Activated CD4-positive, alpha-beta T cell treated with anti-CD3 and anti-CD28 coated beads, Interleukin-2, amount 50 U/mL, for 24 hours (primary cell): ENCODE data around the gene OR52R1.
"Not testable (repeated sequence)": the region's sequence is repeated elsewhere in the genome, so short reads cannot be mapped to it uniquely, and the experiment has no call there.

Experiments
- DNase-seq, 2 donors: peaks; one replicate each; pipeline ENCODE4 v3.0.0-alpha.2; 2020; ENCODE audit warnings: low read depth in 1 of 2, low spot score in 1 of 2

The OR52R1 gene

DNA sequence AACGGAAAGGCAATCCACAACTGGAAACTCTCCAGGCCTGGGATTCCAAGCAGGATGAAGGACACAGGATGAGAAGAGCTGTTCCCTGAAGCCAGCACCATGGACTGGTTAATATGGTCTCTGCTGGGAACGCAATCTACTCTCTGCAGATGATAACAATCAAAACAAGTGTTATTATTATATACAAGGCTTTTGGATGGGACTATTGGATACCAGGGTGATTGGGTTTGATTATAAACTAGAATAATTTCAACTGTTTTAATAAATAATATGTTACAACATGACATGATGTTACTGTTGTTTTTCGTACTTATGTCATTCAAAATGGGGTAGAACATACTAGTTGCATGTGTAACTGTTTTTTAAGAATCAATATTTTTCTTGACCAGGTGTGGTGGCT, at the start of gene OR52R1:
Gene OR52R1, minus strand, starts transcription at position 101 of the 400 bp plus-strand sequence. Its CDS starts 0 bp downstream, at position 101.
- no peak for DNase-seq

GRCh38 chr11:4851033-4851432, 46.9 kb upstream of the OR52R1 start:
- no peak for DNase-seq

DNA sequence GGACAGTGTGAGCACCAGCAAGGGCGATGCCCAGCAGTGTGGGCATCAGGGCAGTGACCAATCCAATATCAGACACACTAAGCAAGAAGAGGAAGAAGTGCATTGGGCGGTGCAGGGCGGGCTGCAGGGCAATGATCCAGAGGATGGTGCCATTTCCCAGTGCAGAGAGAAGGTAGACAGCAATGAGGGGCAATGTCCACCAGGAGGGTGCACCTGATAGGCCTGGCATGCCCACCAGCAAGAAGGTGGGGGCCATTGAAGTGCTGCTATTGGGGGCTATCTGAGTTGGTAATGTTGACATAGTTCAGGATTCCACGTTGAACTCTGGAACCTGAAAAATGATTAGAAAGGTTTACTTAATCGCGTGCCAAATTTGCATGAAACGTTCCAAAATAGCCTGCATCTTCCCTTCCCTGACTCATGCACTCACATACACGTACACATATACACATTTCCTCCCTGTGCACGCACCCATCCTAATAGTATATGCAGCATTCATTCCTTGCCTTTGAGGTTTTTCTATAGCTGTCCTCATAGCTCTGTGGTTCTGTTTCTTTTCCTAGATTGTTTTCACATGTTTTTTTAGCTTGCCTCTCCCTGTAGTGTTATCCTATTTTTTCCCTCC, 44.8 kb upstream of the OR52R1 start, which contains the start of gene OR51S1:
Gene OR51S1, minus strand, starts transcription at position 301 of the 625 bp plus-strand sequence. Its CDS starts 0 bp downstream, at position 301.
- DNase-seq, result no peak

DNA sequence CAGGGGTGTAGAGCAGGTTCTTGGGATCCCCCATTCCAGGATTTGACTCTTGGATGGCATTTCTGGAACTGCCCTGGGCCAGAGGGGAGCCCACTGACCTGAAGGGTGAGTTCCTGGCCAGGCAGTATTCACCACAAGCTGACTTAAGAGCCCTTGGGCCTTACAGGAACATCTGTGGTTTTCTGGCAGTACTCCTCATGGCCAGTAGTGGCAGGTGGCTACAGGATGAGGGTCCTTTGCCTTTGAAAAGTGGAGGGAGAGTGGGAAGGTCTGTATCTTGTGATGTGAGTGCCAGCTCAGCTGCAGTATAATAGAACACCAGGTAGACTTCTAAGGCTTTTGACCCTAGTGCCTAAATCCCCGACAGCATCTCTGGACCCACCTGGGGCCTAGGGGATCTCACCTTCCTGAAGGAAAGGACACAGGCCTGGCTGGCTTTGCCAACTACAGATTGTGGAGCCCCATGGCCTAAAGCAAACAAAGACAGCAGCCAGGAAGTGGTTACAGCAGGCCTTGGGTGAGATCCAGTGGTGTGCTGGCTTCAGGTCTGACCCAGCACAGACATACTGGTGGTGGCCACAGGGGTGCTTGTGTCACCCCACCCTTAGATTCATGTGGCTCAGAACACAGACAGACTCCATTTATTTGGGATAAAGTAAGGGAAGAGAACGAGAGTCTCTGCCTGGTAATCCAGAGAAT, 35.8 kb upstream of the OR52R1 start:
- no peak for DNase-seq

- no peak for DNase-seq
Observed at GRCh38 chr11:4830909-4831308, 26.7 kb upstream of the OR52R1 start.

GRCh38 chr11:4830346-4830745, 26.2 kb upstream of the OR52R1 start:
- no peak for DNase-seq

DNA sequence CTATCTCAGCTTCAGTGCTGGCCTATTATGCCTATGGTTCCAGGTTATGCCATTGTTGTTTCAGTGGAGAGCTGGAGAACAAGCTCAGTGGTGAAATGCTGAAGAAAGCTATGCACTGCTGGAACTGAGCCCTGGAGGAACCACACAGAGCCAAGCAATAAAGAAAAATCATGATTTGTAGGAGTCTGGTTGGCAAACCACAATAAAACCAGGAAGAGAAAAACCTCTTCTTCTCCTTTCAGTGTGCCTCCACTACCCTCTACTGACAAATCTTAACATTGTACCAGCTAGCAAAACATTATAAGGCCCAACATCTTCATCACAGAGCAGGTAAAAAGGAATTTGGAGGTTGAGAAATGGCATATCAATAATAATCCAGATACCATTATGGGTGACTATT, 22.2 kb upstream of the OR52R1 start:
- DNase-seq, result no peak

- no peak for DNase-seq
Observed at GRCh38 chr11:4825132-4825531, 21.0 kb upstream of the OR52R1 start.

GRCh38 chr11:4821021-4821420, 16.8 kb upstream of the OR52R1 start, which contains the start of gene OR51F2:
Gene OR51F2 (plus strand): TSS chr11:4821321. CDS start chr11:4821422, 101 bp downstream.
- DNase-seq, result no peak

DNA sequence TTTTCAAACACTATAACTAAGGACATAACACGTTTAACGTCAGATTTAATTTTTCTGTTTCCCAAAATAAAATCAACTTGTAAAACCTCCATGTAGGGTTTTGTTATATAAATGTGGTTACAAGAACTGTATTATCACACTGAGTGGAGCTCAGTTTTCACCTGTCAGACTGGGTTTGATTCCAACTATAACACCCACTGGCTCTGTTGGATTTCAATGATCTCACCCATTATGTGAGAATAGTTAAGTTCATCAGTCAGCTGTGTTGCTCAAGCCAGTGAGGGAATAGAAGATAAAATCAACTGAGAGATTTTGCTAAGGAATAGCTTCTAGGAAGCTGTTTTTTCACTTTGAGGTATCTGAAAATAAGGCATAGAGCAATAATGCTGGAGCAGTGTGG, 5.1 kb upstream of the OR52R1 start:
- DNase-seq, result no peak

DNA sequence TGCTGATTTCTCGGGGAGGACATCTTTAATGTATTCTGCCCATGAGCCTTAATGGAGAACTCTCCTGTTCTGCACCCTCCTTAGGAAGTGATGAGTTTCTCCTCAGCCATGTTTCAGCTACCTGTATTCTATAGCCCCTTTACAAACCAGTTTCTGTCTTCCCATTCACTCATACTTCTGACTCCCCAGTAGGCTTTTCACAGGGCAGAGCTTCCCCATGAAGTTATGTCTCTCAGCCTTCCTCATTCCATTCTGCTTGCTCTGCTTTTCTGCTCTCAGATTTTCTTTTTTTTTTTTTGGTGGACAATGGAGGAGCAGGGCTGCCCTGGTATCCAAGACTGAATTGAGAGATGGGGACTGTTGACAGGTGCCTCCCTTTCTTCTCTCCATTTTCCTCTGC, 4.3 kb upstream of the OR52R1 start:
- no peak for DNase-seq

DNA sequence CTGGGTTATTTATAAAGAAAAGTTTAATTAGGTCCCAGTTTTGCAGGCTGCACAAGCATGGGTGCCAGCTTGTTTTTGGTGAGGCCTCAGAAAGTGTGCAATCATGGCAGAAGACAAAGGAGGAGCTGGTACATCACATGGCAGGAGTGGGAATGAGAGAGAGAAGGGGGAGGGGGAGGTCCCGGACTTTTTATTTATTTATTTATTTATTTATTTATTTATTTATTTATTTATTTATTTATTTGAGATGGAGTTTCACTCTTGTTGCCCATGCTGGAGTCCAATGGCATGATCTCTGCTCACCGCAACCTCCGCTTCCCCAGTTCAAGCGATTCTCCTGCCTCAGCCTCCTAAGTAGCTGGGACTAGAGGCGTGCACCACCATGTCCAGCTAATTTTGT, 2.9 kb downstream of the OR52R1 start:
- DNase-seq, result not testable (repeated sequence)

DNA sequence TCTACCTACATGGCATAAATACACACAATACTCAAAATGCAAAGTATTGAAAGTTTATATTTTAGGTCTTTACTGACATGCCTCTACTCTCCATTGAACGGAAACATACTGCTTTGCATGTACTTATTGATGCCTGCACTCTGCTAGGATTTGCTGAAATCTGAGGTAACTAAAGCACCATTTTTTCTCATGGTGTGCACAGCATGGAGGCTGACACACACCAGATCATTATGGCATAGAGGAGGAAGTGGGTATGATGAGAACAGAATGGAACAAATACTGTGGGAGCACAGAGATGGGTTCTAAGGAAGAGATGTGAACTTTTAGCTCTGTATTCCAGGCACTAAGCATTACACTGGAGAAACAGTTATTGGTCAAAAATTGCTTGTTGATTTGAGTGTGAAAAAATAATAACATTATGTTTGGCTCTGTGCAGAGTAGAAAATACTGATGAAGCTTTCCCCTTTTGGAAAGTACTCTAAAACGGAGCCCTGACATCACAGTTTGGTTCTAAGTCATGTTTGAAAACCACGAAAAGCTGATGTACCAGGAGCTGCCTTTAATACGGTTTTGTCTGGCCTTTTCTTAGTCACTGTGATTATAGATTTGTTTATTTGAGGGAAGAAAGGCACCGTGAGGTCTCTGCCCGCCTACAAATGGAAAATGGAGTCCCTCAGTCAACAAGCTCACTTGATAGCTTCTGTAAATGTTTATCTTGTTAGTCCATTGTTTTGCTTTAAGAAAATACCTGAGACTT, 5.6 kb downstream of the OR52R1 start:
- DNase-seq, result no peak

GRCh38 chr11:4797206-4797605, 7.0 kb downstream of the OR52R1 start:
- DNase-seq, result no peak

DNA sequence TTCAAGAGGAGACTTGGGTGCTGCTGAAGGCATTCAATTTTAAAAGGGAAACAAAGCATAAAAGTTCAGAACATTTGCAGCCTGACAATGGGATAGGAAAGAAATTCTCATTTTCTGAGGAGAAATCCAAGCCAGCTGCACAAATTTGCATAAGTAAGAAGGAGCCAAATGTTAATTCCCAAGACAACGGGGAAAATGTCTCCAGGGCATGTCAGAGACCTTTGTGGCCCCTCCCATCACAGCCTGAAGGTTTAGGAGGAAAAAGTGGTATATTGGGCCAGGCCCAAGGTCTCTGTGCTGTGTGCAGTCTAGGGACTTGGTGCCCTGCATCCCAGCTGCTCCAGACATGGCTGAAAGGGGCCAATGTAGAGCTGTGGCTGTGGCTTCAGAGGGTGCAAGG, 21.7 kb downstream of the OR52R1 start:
- no peak for DNase-seq

- DNase-seq, result no peak
Observed at GRCh38 chr11:4769838-4770237, 34.3 kb downstream of the OR52R1 start, which contains the start of gene OR51F1. Gene OR51F1 (minus strand): TSS chr11:4769938. CDS start chr11:4769938, 0 bp downstream.

DNA sequence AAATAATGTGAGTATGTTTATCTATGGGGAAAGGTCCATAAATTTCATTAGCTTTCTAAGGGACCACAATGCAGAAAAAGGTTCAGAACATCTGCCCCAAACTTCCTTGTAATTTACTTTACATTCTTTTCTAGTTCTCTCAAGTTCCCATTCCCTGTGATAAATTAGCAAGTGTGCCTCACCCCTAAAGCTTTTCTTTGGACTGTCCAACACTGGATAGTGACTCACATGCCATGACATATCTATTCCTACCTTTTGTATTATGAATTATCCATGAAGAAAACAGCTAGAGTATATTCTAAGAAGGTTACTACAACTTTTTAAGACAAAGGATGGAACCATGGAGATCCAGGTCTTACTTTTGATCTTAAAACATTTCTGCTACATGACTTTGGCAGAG, 36.1 kb downstream of the OR52R1 start:
- DNase-seq, result no peak

DNA sequence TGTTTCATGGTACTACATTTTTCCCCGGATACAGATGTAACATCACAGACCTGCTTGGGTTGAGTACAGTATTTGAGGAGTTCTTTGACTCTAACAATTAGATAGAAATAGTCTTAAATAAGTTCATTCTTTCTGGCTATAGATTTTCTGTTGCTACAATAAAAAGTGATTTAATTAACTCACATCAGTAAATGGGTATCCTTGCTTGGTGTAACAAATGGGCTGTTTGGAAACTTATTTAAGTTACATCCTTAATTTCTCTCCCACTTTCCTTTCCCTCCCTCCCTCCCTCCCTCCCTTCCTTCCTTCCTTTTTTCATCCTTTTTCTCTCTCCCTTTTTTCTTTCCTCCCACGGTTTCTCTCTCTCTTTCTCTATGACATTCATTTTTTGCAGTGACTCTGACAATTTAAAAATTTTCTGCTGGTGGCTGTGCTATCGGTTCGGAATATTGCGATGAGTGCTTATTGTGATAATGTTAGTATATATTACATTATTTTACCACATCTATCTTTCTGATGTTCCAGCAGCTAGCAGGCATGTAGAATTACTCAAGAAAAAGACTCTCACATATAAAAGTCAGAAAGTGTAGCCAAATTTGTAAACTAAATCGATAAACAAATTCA, 37.6 kb downstream of the OR52R1 start:
- DNase-seq, result no peak

GRCh38 chr11:4763096-4763495, 41.1 kb downstream of the OR52R1 start:
- no peak for DNase-seq
